Stimulated activated CD4-positive, alpha-beta T cell treated with anti-CD3 and anti-CD28 coated beads, Interleukin-1b, Interleukin-23, amount 100 ng/mL, for 48 hours (primary cell): ENCODE results near the gene SPSB1.

Source experiments
- DNase-seq: peaks from one replicate; pipeline ENCODE4 v3.0.0-alpha.2; 2020

The SPSB1 gene

DNA sequence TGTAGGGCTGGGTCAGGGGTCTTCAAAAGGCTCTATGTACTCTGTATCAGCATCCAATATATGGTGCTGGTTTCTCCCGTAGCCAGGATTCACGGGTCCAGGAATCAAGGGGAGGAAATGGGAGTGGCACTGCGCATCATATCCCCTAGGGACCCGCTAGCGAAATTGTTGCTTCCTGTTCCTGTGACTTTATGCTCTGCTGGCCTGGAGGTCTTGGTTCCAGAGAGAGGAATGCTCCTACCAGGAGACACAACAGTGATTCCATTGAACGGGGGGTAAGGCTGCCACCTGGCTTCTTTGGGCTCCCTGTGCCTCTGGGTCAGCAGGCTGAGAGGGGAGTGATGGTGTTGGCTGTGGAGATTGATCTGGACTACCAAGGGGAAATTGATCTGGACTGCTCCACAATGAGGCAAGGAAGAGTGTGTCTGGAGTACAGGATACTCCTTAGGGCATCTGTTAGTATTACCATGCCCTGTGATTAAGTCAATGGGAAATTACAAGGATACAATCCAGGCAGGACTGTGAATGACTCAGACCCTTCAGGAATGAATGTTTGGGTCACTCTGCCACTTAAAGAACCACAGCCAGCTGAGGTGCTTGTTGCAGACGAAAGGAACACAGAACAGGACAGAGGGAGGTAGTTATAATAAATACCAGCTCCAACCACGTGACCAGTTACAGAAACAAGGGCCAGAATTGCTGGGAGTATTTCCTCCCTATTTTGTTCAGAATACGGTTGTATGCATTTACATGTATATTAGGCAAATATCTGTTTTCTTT lies 10.2 kb downstream of the SPSB1 start:
- no peak for DNase-seq

- no peak for DNase-seq
Measured at GRCh38 chr1:9303916-9304315, 11.2 kb downstream of the SPSB1 start.

- no peak for DNase-seq
Measured at GRCh38 chr1:9305216-9305615, 12.5 kb downstream of the SPSB1 start.

- DNase-seq = no peak
Measured at GRCh38 chr1:9306006-9306405, 13.3 kb downstream of the SPSB1 start.

DNA sequence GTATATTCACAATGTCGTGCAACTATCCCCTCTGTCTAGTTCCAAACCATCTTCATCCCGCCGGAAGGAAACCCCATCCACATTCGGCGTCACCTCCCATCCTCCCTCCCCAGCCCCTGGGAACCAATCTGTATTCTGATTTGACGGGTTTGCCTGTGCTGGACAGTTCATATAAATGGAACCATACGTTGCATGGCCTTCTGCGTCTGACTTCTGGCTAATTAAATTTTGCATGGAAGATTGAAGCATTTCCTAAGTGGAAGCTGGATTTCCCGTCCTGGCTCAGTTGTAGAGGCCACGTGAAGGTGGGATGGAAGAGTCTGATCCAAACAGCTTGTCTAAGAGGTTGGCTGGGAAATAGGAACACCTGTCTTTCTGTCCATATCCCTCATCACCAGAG lies 14.6 kb downstream of the SPSB1 start:
- no peak for DNase-seq

DNA sequence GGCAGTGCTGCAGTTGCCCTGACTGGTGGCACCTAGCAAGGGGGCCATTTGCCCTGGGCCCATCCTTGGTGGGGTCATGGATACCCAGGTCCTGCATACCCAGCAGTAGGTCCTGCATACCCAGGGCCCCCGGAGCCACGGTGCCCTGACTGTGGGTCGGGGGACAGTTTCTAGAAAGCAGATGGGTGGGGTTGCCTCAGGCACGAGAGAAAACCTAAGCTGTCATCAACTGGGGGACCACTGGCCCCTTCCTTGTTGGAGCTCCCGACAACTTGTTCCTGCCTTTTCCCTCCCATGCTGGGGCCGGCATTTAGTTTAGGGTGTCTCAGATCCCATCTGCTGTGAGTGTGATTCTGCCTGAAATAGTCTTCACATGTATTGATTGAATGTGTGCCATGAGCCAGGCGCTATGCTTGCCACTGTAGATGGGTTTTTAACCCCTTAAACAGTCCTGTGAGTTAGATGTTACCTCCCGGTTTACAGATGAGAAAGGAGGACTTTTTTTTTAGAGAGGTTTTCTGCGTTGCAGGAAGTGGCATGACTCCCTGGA lies 15.6 kb downstream of the SPSB1 start:
- no peak for DNase-seq

DNA sequence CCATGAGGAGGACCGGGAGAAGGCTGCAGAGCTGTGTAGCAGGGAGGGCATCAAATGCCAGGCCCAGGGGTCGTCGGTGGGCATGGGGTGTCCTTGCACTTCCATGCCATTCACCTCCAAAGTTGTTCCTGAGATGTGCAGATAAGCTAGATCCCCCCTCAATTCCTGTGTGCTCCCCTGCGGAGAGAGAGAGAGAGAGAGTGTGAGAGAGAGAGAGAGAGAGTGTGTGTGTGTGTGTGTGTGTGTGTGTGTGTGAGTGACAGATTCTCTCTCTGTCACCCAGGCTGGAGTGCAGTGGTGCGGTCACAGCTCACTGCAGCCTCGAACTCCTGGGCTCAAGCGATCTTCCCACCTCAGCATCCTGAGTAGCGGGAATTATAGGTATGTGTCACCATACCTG lies 16.4 kb downstream of the SPSB1 start:
- no peak for DNase-seq

GRCh38 chr1:9309991-9310390 lies 17.3 kb downstream of the SPSB1 start:
- DNase-seq = no peak

- no peak for DNase-seq
Measured at GRCh38 chr1:9311029-9311428, 18.3 kb downstream of the SPSB1 start.

GRCh38 chr1:9311479-9311878 lies 18.8 kb downstream of the SPSB1 start:
- no peak for DNase-seq

GRCh38 chr1:9312168-9312720 lies 19.6 kb downstream of the SPSB1 start:
- no peak for DNase-seq

- DNase-seq = no peak
Measured at GRCh38 chr1:9313576-9313975, 20.9 kb downstream of the SPSB1 start.

GRCh38 chr1:9314111-9314510 lies 21.4 kb downstream of the SPSB1 start:
- DNase-seq = no peak

- DNase-seq = no peak
Measured at GRCh38 chr1:9314711-9315379, 22.2 kb downstream of the SPSB1 start.

GRCh38 chr1:9315411-9316079 lies 22.9 kb downstream of the SPSB1 start:
- peak; percentile 76 for DNase-seq

GRCh38 chr1:9316080-9316444 lies 23.4 kb downstream of the SPSB1 start:
- peak; percentile 47 for DNase-seq

- no peak for DNase-seq
Measured at GRCh38 chr1:9316512-9316911, 23.8 kb downstream of the SPSB1 start.

GRCh38 chr1:9317072-9317471 lies 24.4 kb downstream of the SPSB1 start:
- no peak for DNase-seq

DNA sequence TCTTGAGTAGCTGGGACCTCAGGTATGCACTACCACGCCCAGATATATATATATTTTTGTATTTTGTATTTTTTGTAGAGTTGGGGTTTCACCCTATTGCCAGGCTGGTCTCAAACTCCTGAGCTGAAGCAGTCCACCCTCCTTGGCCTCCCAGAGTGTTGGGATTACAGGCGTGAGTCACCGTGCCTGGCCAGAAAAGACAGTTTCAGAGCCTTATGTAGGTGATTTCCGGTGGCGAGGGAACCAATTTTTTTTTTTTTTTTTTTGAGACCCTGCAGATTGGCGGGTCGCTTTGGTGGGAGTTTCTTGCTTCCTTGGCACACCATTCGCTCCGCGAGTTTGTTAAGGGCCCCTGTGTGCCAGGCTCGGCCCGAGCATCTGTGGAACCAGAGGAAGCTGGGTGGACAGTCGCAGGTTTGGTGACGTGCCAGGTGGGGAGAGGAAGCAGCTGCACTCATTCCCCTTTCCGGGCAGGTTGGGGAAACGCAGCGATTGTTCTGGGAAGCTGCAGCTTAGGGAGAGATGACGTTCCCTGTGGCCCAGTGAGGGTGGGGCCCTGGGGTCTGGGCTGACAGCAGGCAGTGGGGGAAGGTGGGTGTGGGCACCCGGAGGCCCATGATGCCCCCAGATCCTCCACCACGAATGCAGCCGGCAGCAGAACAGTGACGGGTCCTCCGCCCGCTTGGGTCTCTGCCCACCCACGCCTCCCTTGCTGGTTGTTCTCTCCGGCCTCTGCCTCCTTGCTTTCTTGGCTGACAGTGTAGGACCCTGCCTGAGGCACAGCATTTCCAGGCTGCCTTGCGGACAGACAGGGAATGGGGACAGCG lies 25.1 kb downstream of the SPSB1 start:
- DNase-seq = no peak

GRCh38 chr1:9319208-9319788 lies 26.6 kb downstream of the SPSB1 start:
- DNase-seq = no peak

DNA sequence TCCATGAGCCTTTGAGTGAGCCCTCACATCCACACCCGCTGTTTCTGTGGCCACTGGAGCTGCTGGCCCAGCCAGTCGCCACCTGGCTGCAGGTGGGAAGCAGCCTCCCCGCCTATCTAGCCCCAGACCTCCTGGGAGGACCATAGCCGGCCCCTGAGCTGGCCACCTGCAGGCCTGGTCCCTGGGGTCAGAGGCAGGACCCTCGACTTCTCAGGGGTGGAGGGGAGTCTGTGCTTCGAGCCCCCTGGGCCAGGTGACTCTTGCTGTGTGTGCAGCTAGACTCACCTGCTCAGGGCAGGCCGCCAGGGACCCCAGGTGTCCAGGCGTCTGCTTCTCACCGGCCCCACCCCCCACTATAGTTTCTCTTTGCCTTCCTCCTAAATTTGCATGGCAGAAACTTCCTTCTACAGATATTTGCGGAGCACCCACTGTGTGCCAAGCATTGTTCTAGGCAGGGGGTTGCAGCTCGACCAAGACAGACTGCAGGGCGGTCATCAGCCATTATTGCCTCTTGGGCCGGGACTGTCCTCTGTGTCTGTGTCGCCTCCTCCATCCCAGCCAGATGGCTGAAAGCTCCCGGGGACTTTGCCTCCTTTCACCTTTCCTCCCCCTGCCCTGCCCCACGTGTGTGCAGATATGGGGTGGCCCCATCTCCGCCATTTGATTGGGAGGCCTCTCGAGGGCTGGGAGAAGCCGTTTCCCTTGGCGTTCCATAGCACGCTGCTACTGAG lies 27.3 kb downstream of the SPSB1 start:
- DNase-seq = no peak
